CD14-positive monocyte (primary cell): Measurements from ENCODE around the gene ZNF784. TPM values are rescaled to one million over a fixed set of nuclear protein-coding genes. Genes with fewer than 3 reads are reported as not detected.

Experiments
- DNase-seq, 3 donors: peaks; one replicate each; pipeline ENCODE4 v3.0.0-alpha.2; 2011 to 2022
- H2AFZ ChIP-seq: 2 replicates; pipeline ENCODE4 v1.6.0; 2012; ENCODE audit warnings: mild to moderate bottlenecking, low read depth, low read length, inconsistent platforms; ENCODE audit not compliant: insufficient read depth, poor library complexity, severe bottlenecking
- H3K27ac ChIP-seq, 2 donors: 1 replicate in 1 of 2; 2 replicates in 1 of 2; pipeline ENCODE4 v1.5.1; 2012 to 2013; ENCODE audit warnings: low read length in 2 of 2, control low read depth in 1 of 2, inconsistent platforms in 1 of 2, low read depth in 1 of 2, mild to moderate bottlenecking in 1 of 2
- H3K27me3 ChIP-seq, 2 donors: one replicate each; pipeline versions ENCODE4 v1.6.0 to v1.6.1; 2011 to 2013; ENCODE audit warnings: low read length in 2 of 2; ENCODE audit not compliant: control insufficient read depth in 2 of 2, insufficient read depth in 2 of 2
- H3K36me3 ChIP-seq, 2 donors: replicated peaks in 1 of 2; 1 replicate in 1 of 2; 2 replicates in 1 of 2; pipeline versions ENCODE4 v1.5.1 to v1.6.1; 2012 to 2013; ENCODE audit warnings: low read length in 2 of 2, control low read depth in 1 of 2, inconsistent platforms in 1 of 2, mild to moderate bottlenecking in 1 of 2; ENCODE audit not compliant: insufficient read depth in 2 of 2, control insufficient read depth in 1 of 2
- H3K4me1 ChIP-seq, 2 donors: 1 replicate in 1 of 2; 2 replicates in 1 of 2; pipeline versions ENCODE4 v1.5.1 to v1.6.1; 2012 to 2013; ENCODE audit warnings: low read length in 2 of 2, control low read depth in 1 of 2, inconsistent platforms in 1 of 2, mild to moderate bottlenecking in 1 of 2, moderate library complexity in 1 of 2; ENCODE audit not compliant: insufficient read depth in 2 of 2, control insufficient read depth in 1 of 2
- H3K4me2 ChIP-seq: replicated peaks from 2 replicates; pipeline ENCODE3; 2012; ENCODE audit warnings: low read length, moderate library complexity, mild to moderate bottlenecking; ENCODE audit not compliant: poor library complexity, severe bottlenecking; ENCODE audit errors: extremely low read depth
- H3K4me3 ChIP-seq, 3 experiments: fragments of 200-600 bp in 1 of 3; sonication (generic) in 1 of 3; replicated peaks in 1 of 3; 1 replicate in 2 of 3; 2 replicates in 1 of 3; pipeline ENCODE4 v1.5.1; 2011 to 2013; ENCODE audit warnings: low read length in 3 of 3, mild to moderate bottlenecking in 3 of 3, control low read depth in 2 of 3, low read depth in 2 of 3, inconsistent platforms in 1 of 3, moderate library complexity in 1 of 3
- H3K79me2 ChIP-seq: 2 replicates; pipeline ENCODE4 v1.6.0; 2012; ENCODE audit warnings: mild to moderate bottlenecking, control low read depth, inconsistent platforms, low read length, moderate library complexity; ENCODE audit not compliant: insufficient read depth
- H3K9ac ChIP-seq: 2 replicates; pipeline ENCODE4 v1.6.0; 2017; ENCODE audit warnings: low read length, mild to moderate bottlenecking; ENCODE audit not compliant: insufficient read depth, poor library complexity, severe bottlenecking
- H3K9me3 ChIP-seq, 2 donors: replicated peaks in 1 of 2; 1 replicate in 1 of 2; 2 replicates in 1 of 2; pipeline versions ENCODE4 v1.5.1 to v1.6.1; 2012 to 2013; ENCODE audit warnings: low read length in 2 of 2, control low read depth in 1 of 2; ENCODE audit not compliant: control insufficient read depth in 1 of 2, insufficient read depth in 1 of 2
- H4K20me1 ChIP-seq: 2 replicates; pipeline ENCODE4 v1.6.0; 2012; ENCODE audit warnings: mild to moderate bottlenecking, low read length, control low read depth, moderate library complexity; ENCODE audit not compliant: insufficient read depth
- H3K27ac Mint-ChIP-seq, 7 donors: one replicate each; pipeline ENCODE4 v1.8.0; 2020; ENCODE audit warnings: mild to moderate bottlenecking in 7 of 7, mixed read lengths in 7 of 7, moderate library complexity in 6 of 7, inconsistent platforms in 2 of 7
- H3K27me3 Mint-ChIP-seq, 3 donors: one replicate each; pipeline ENCODE4 v1.8.0; 2021 to 2022; ENCODE audit warnings: low read depth in 3 of 3, mild to moderate bottlenecking in 3 of 3, mixed read lengths in 3 of 3, moderate library complexity in 3 of 3, inconsistent platforms in 1 of 3
- H3K36me3 Mint-ChIP-seq, 2 donors: one replicate each; pipeline ENCODE4 v1.8.0; 2020; ENCODE audit warnings: mixed read lengths in 2 of 2, inconsistent platforms in 1 of 2, mild to moderate bottlenecking in 1 of 2
- H3K4me1 Mint-ChIP-seq: one replicate; pipeline ENCODE4 v1.8.0; 2020; ENCODE audit warnings: mild to moderate bottlenecking, mixed read lengths
- H3K4me3 Mint-ChIP-seq, 2 donors: one replicate each; pipeline ENCODE4 v1.8.0; 2020; ENCODE audit warnings: mild to moderate bottlenecking in 2 of 2, mixed read lengths in 2 of 2, moderate library complexity in 1 of 2
- H3K9me3 Mint-ChIP-seq, 7 donors: one replicate each; pipeline ENCODE4 v1.8.0; 2020 to 2022; ENCODE audit warnings: mixed read lengths in 7 of 7, mild to moderate bottlenecking in 6 of 7, moderate library complexity in 6 of 7, inconsistent platforms in 2 of 7
- WGBS: methylation state at CpG from one replicate; pipeline ENCODE4 v1.1.5; 2013; ENCODE audit warnings: missing lambda C conversion rate; ENCODE audit not compliant: insufficient coverage; 5-methylcytosine and 5-hydroxymethylcytosine counted together
- intact Hi-C, 2 donors: fragments of 100-400 bp; cut with micrococcal nuclease; formaldehyde crosslinking; loops; one replicate each; pipeline versions ENCODE4 v1.15.0 to v1.15.1; 2023
- polyA plus RNA-seq, 3 donors: library from polyadenylated mRNA; depleted of rRNA in 1 of 3; unstranded in 2 of 3; stranded (reverse) in 1 of 3; fragments of 300-500 nt in 2 of 3; fragments of >200 nt in 1 of 3; fragmentation: Illumina TruSeq in 2 of 3; gene quantifications; 1 replicate in 2 of 3; 2 replicates in 1 of 3; pipeline ENCODE4 v1.2.3, GENCODE V29; 2012 to 2021
- TF ChIP-seq, protein P1 (sequence below): fragments of 200-600 bp; IDR thresholded peaks from one replicate; pipeline ENCODE4 v1.8.0; 2022; ENCODE audit warnings: antibody characterized with exemption, mild to moderate bottlenecking

ZNF784 gene
- polyA plus RNA-seq, 3 donors: 1.5 to 5.5 (median 2.4) TPM

DNA sequence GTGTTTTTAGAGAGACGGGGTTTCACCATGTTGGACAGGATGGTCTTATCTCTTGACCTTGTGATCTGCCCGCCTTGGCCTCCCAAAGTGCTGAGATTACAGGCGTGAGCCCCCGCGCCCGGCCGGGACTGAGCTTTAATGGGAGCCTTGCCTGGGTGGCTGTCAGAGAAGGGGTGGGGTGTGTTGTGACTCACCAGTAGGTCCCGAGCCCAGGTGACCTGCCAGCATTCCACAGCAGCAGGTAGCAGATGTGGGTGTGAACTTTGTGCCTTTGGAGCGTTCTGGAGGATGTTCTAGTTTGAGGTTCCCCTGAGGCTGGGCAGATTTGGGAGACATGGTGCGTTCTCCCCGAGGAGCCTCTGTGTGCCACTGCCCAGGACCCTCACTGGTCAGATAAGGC lies 43.6 kb upstream of the ZNF784 start:
- peak overlapping the region in 2 of 7 donors; percentile 18 to 25 for H3K27ac Mint-ChIP-seq
- H3K27ac ChIP-seq: no peak overlapping the region
- DNase-seq: no peak
- H3K27me3 Mint-ChIP-seq: no peaks in the 10 kb centered on the region
- peaks cover 0 to 2% (median 0%) of the 10 kb centered on the region in 7 donors for H3K9me3 Mint-ChIP-seq
- 88% methylated on average over 6 of the region's 11 CpGs for WGBS
- H3K4me1 Mint-ChIP-seq: peaks cover 6% of the 10 kb centered on the region
- H3K27me3 ChIP-seq: no peaks in the 10 kb centered on the region
- no peak overlapping the region for H2AFZ ChIP-seq
- H3K4me2 ChIP-seq: no peak overlapping the region
- H4K20me1 ChIP-seq: peaks cover 100% of the 10 kb centered on the region
- H3K36me3 ChIP-seq: peaks cover 79 to 93% of the 10 kb centered on the region in 2 donors
- TF ChIP-seq, protein P1, sequence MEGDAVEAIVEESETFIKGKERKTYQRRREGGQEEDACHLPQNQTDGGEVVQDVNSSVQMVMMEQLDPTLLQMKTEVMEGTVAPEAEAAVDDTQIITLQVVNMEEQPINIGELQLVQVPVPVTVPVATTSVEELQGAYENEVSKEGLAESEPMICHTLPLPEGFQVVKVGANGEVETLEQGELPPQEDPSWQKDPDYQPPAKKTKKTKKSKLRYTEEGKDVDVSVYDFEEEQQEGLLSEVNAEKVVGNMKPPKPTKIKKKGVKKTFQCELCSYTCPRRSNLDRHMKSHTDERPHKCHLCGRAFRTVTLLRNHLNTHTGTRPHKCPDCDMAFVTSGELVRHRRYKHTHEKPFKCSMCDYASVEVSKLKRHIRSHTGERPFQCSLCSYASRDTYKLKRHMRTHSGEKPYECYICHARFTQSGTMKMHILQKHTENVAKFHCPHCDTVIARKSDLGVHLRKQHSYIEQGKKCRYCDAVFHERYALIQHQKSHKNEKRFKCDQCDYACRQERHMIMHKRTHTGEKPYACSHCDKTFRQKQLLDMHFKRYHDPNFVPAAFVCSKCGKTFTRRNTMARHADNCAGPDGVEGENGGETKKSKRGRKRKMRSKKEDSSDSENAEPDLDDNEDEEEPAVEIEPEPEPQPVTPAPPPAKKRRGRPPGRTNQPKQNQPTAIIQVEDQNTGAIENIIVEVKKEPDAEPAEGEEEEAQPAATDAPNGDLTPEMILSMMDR: no peak
- no peak overlapping the region for H3K9ac ChIP-seq
- H3K79me2 ChIP-seq: peaks cover 98% of the 10 kb centered on the region
- H3K4me3 Mint-ChIP-seq: no peak overlapping the region
- H3K4me1 ChIP-seq: no peaks in the 10 kb centered on the region
- peaks cover 77 to 94% of the 10 kb centered on the region in 2 donors for H3K36me3 Mint-ChIP-seq
- no peaks in the 10 kb centered on the region for H3K9me3 ChIP-seq
- intact Hi-C loops: no loop called here
- no peak overlapping the region for H3K4me3 ChIP-seq

DNA sequence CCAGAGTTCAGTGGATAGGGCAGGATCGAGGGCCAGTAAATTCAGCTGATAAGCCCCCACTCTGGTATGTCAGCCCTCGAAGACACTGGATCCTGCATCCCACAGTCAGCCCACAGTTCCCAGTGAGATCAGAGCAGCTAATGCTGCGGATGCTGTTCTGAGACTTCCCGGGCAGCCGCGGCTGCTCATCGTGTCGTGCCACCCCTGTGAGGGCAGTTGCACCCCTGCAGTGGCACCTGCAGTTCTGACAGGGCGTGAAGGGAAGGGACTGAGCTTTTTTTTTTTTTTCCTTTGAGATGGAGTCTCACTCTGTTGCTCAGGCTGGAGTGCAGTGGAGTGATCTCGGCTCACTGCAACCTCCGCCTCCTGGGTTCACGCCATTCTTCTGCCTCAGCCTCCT lies 43.1 kb upstream of the ZNF784 start:
- Histone ChIP-seq H3K4me2 (no peak overlapping the region), H3K27me3 (no peaks in the 10 kb centered on the region), H3K79me2 (peaks cover 98% of the 10 kb centered on the region), H3K9ac (no peak overlapping the region), H3K4me1 (no peaks in the 10 kb centered on the region), H2AFZ (no peak overlapping the region), H4K20me1 (peaks cover 100% of the 10 kb centered on the region), H3K36me3 (peaks cover 82 to 94% of the 10 kb centered on the region in 2 donors), H3K27ac (peak overlapping the region in 1 of 2 donors; percentile 20), H3K4me3 (no peak overlapping the region), H3K9me3 (no peaks in the 10 kb centered on the region)
- TF ChIP-seq, protein P1: no peak
- Mint-ChIP-seq H3K27me3 (no peaks in the 10 kb centered on the region), H3K9me3 (peaks cover 0 to 2% (median 0%) of the 10 kb centered on the region in 7 donors), H3K36me3 (peaks cover 80 to 94% of the 10 kb centered on the region in 2 donors), H3K27ac (no peak overlapping the region), H3K4me1 (peaks cover 6% of the 10 kb centered on the region), H3K4me3 (no peak overlapping the region)
- intact Hi-C loops: no loop called here
- no peak for DNase-seq
- WGBS: 94% methylated on average over 5 of the region's 12 CpGs
